ENCODE results near the gene CPSF4L.

- no peak for TF ChIP-seq CTCF (IDR thresholded peaks at IDR 0.05)
- TF ChIP-seq POLR2A (IDR thresholded peaks at IDR 0.05) = no peak
These were observed 7.1 kb upstream of the CPSF4L start for GRCh38 chr17:73268582-73269328.
